Rectal smooth muscle tissue (tissue), 1 donor: ENCODE data around the gene THRB.

Source experiments
- H3K27ac ChIP-seq: one replicate; pipeline ENCODE4 v1.7.0; 2013; ENCODE audit warnings: low read depth, low read length, inconsistent platforms
- H3K27me3 ChIP-seq: one replicate; pipeline ENCODE4 v1.7.0; 2013; ENCODE audit warnings: low read length; ENCODE audit not compliant: control insufficient read depth, insufficient read depth
- H3K36me3 ChIP-seq: one replicate; pipeline ENCODE4 v1.7.0; 2013; ENCODE audit warnings: low read length; ENCODE audit not compliant: control insufficient read depth, insufficient read depth
- H3K4me1 ChIP-seq: one replicate; pipeline ENCODE4 v1.7.0; 2013; ENCODE audit warnings: low read length; ENCODE audit not compliant: control insufficient read depth, insufficient read depth
- H3K4me3 ChIP-seq: one replicate; pipeline ENCODE4 v1.7.0; 2013; ENCODE audit warnings: low read length
- H3K9ac ChIP-seq: one replicate; pipeline ENCODE4 v1.7.0; 2013; ENCODE audit warnings: low read length

Gene THRB

DNA sequence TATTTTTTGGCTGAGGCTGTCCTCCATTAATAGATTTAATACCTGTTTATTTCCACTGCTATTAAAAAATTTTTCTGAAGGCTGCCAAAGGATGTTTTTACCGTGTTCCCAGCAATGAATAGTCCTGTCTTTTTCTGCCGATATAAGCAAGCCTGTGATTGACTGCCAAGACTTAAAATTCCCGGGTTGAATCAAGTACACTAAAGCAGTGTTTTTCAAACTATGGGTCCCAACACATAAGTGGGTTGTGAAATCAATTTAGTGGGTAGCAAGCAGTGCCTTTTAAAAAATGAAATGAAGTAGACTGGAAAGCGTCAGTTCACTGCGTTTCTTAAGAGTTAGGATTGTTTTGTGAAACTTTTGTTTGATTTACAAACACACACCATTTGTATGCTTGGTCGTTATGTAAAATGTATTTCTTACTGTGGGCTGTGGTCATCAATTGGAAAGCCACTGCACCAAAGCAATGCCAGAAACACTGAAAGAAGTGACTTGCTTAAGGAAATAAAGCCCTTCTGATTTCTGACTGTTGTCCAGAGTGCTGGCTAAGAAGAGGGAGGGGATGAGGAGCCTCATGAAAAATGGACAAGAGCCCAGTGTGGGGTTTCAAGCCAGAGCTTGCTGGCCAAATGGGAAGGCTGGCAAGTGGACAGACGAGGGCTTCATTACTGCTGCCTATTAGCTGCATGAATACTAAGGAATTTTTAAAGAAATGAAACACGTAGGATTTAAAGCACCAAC is 206.0 kb downstream of the THRB start:
- peak overlapping the region; percentile 10 for H3K4me3 ChIP-seq
- peak overlapping the region; percentile 79 for H3K27ac ChIP-seq
- no peaks in the 10 kb centered on the region for H3K36me3 ChIP-seq
- no peak overlapping the region for H3K9ac ChIP-seq
- H3K4me1 ChIP-seq: peaks cover 23% of the 10 kb centered on the region
- no peaks in the 10 kb centered on the region for H3K27me3 ChIP-seq

DNA sequence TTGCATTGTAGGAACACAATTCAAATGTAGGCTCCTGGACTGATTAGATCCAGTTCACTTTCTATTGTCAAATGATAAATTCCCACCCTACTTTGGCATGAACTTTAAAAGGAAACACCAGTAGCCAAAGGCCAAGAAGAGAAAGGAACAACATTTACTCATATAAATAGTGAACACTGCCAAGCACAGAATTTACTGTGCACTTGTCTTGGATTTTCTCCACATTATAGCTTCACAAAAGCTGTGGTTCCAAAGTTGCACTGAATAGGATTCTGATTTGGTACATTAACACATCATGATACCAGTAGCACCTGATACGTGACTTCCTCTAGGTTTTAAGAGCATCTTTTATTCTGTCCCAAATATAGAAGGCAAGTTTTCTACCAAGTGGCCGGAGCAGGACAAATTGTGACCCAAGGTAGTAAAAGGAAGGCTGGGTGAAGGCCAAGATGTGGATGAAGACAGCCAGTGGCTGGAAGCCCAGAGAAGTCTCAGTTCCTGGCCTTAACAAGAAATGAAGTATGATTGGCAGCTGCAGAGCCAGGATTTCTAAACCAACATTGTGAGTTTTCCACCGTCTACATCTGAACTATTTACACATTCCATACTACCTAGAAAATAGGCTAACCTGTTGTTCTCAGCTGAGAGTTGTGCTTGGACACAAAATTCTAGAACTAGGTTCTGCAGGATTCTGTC is 206.7 kb downstream of the THRB start:
- Histone ChIP-seq H3K9ac (no peak overlapping the region), H3K36me3 (no peaks in the 10 kb centered on the region), H3K4me1 (peaks cover 23% of the 10 kb centered on the region), H3K4me3 (peak overlapping the region; percentile 10), H3K27me3 (no peaks in the 10 kb centered on the region), H3K27ac (peak overlapping the region; percentile 79)

- peaks cover 23% of the 10 kb centered on the region for H3K4me1 ChIP-seq
- H3K27ac ChIP-seq: peak overlapping the region; percentile 79
- no peak overlapping the region for H3K4me3 ChIP-seq
- no peaks in the 10 kb centered on the region for H3K36me3 ChIP-seq
- no peak overlapping the region for H3K9ac ChIP-seq
- H3K27me3 ChIP-seq: no peaks in the 10 kb centered on the region
Measured at GRCh38 chr3:24286405-24286804, 208.2 kb downstream of the THRB start.

DNA sequence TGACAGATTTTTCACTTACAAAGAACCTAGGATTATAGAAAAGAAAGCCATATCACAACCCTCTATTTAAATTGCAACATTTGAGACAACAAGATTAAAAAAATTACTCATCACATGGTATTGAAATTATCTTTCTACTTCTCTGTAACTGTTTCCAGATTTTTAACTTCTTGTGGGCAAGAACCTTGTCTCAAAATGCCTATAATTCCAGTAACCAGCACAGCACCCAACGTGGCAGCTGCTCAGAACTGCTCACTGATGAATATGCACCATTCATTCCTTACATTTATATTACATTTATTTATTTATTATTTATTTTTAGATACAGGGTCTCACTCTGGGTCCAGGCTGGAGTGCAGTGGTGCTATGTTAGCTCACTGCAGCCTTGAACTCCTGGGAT is 216.1 kb downstream of the THRB start:
- no peak overlapping the region for H3K9ac ChIP-seq
- H3K36me3 ChIP-seq: no peaks in the 10 kb centered on the region
- H3K4me1 ChIP-seq: no peaks in the 10 kb centered on the region
- H3K4me3 ChIP-seq: no peak overlapping the region
- no peak overlapping the region for H3K27ac ChIP-seq
- no peaks in the 10 kb centered on the region for H3K27me3 ChIP-seq

GRCh38 chr3:24273491-24273890 is 221.2 kb downstream of the THRB start:
- H3K4me1 ChIP-seq: peaks cover 9% of the 10 kb centered on the region
- no peaks in the 10 kb centered on the region for H3K27me3 ChIP-seq
- no peak overlapping the region for H3K27ac ChIP-seq
- no peak overlapping the region for H3K4me3 ChIP-seq
- H3K9ac ChIP-seq: no peak overlapping the region
- no peaks in the 10 kb centered on the region for H3K36me3 ChIP-seq

- no peak overlapping the region for H3K4me3 ChIP-seq
- no peaks in the 10 kb centered on the region for H3K27me3 ChIP-seq
- no peak overlapping the region for H3K9ac ChIP-seq
- no peaks in the 10 kb centered on the region for H3K36me3 ChIP-seq
- H3K27ac ChIP-seq: no peak overlapping the region
- peaks cover 9% of the 10 kb centered on the region for H3K4me1 ChIP-seq
Measured at GRCh38 chr3:24272875-24273274, 221.8 kb downstream of the THRB start.

- peaks cover 9% of the 10 kb centered on the region for H3K4me1 ChIP-seq
- no peak overlapping the region for H3K9ac ChIP-seq
- no peaks in the 10 kb centered on the region for H3K27me3 ChIP-seq
- H3K4me3 ChIP-seq: no peak overlapping the region
- H3K27ac ChIP-seq: no peak overlapping the region
- H3K36me3 ChIP-seq: no peaks in the 10 kb centered on the region
Measured at GRCh38 chr3:24272408-24272807, 222.2 kb downstream of the THRB start.

DNA sequence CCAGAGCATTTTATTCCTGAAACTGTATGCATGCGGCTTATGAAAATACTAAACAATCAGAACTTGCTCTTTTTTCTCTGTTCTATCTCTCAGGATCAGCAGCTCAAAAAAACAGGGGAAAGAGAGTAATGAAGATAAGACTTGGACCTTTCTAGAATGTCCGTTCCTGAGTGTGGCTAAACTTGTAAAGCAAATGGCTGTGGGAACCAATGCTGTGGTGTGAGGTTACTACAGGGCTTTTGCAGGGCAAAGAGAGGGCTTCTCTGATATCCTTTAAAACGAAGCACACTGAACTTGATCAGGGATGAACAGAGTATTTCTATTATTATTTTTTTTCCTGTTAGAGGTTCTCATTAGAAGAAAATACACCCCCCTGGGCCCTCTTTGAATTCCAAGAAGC is 223.4 kb downstream of the THRB start:
- Histone ChIP-seq H3K27ac (no peak overlapping the region), H3K9ac (no peak overlapping the region)

GRCh38 chr3:24270744-24271143 is 223.9 kb downstream of the THRB start:
- no peak overlapping the region for H3K9ac ChIP-seq
- no peak overlapping the region for H3K27ac ChIP-seq
- H3K27me3 ChIP-seq: no peaks in the 10 kb centered on the region
- H3K4me1 ChIP-seq: peaks cover 9% of the 10 kb centered on the region
- H3K4me3 ChIP-seq: no peak overlapping the region
- no peaks in the 10 kb centered on the region for H3K36me3 ChIP-seq

More for the DNA sequence above, 223.4 kb downstream of the THRB start:
- Histone ChIP-seq H3K4me1 (peaks cover 9% of the 10 kb centered on the region), H3K4me3 (no peak overlapping the region), H3K27me3 (no peaks in the 10 kb centered on the region), H3K36me3 (no peaks in the 10 kb centered on the region)

DNA sequence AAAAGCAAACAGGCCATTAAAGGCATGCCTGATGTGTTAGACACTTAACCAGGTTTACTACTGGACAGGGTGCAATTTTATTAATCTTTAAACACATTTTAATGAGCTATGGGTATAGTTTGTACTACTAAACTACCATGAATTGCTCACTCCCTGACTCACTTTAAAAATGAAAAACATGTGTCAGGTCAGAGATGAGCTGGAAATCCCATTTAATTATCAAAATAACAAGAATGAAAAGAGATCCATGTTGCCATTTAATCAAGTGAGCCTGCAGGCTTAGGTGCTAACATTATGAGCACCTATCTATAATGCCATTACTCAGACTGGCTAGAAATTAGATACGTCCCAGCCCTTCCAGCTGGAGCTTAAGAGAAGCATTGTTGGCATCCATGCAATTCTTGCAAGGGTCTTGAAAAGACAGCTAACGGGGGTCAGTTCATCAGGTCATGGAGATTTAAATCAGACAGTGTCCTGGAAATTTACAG is 224.4 kb downstream of the THRB start:
- Histone ChIP-seq H3K36me3 (no peaks in the 10 kb centered on the region), H3K4me3 (no peak overlapping the region), H3K4me1 (peaks cover 9% of the 10 kb centered on the region), H3K9ac (no peak overlapping the region), H3K27me3 (no peaks in the 10 kb centered on the region), H3K27ac (no peak overlapping the region)

GRCh38 chr3:24264748-24265158 is 229.9 kb downstream of the THRB start:
- H3K27ac ChIP-seq: no peak overlapping the region
- peaks cover 5% of the 10 kb centered on the region for H3K4me1 ChIP-seq
- H3K27me3 ChIP-seq: no peaks in the 10 kb centered on the region
- no peaks in the 10 kb centered on the region for H3K36me3 ChIP-seq
- no peak overlapping the region for H3K9ac ChIP-seq
- H3K4me3 ChIP-seq: no peak overlapping the region

DNA sequence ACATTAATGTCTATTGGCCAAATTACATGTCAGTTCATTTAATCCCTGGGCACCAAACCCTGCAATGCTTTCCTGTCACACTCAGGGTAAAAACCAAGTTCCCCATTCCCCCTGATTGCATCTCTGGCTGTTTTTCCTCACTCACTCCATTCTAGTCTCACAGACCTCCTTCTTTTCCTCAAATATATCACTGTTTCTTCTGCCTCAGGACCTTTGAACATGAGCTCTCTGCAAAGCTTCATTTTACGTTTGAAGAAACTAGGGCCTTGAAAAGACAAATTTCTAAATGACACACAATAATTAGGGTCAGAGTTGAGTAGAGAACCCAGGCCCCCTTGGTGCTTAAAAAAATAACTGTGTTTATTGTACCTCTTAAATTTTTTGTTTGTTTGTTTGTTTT is 230.6 kb downstream of the THRB start:
- Histone ChIP-seq H3K4me3 (no peak overlapping the region), H3K36me3 (no peaks in the 10 kb centered on the region), H3K4me1 (peaks cover 7% of the 10 kb centered on the region), H3K9ac (no peak overlapping the region), H3K27me3 (no peaks in the 10 kb centered on the region), H3K27ac (no peak overlapping the region)
